ENCODE results near the gene MCOLN1. TPM values are rescaled to one million over a fixed set of nuclear protein-coding genes. Genes with fewer than 3 reads are reported as not detected.

Gene MCOLN1
- total and polyA plus RNA-seq, 2 of the 8 experiments (the other 6 are each of a cell fraction or from before 2014, with no cell fraction given) = 19.1 to 40.0 TPM

DNA sequence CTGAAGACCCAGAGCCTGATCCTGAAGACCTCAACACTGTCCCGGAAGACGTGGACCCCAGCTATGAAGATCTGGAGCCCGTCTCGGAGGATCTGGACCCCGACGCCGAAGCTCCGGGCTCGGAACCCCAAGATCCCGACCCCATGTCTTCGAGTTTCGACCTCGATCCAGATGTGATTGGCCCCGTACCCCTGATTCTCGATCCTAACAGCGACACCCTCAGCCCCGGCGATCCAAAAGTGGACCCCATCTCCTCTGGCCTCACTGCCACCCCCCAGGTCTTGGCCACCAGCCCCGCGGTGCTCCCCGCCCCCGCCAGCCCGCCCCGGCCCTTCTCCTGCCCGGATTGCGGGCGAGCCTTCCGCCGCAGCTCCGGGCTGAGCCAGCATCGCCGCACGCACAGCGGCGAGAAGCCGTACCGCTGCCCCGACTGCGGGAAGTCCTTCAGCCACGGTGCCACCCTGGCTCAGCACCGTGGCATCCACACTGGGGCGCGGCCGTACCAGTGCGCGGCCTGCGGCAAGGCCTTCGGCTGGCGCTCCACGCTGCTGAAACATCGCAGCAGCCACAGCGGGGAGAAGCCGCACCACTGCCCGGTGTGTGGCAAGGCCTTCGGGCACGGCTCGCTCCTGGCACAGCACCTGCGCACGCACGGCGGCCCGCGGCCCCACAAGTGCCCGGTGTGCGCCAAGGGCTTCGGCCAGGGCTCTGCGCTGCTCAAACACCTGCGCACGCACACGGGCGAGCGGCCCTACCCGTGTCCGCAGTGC lies 2.9 kb upstream of the MCOLN1 start:
- POLR2A ChIA-PET (ENCODE audit: partially characterized antibody) = interaction anchor here (1.1 to 7.0 kb wide), 4 partner anchors 9 to 22 kb away, joined by 3 to 80 read pairs (median 4); partner anchors contain the start of gene PNPLA6
- no peak for FAIRE-seq
- WGBS, 2 experiments (ENCODE audit: extremely low coverage in 1 of 2, insufficient coverage in 1 of 2, insufficient read length in 1 of 2, insufficient replicate concordance in 2 of 2, low coverage in 1 of 2, low lambda C conversion rate in 2 of 2, missing lambda C conversion rate in 1 of 2) = 97% methylated on average over 55 of the region's 74 CpGs; no CpG with 5 or more reads in 1 of the 2 experiments

More for the DNA sequence above, 2.9 kb upstream of the MCOLN1 start:
- no peak overlapping the region for H3K9ac ChIP-seq (replicated peaks in 1 of 4; ENCODE audit: extremely low read depth in 1 of 4, low read depth in 3 of 4, low read length in 3 of 4)
- no peak overlapping the region for H4K8ac ChIP-seq (ENCODE audit: extremely low read depth, insufficient read depth, low read length)
- H3K4me1 ChIP-seq (replicated peaks in 1 of 4; ENCODE audit: control insufficient read depth in 3 of 4, insufficient read depth in 4 of 4, low read length in 3 of 4) = peaks cover 0 to 16% (median 7%) of the 10 kb centered on the region in 4 experiments; a peak in 5 of 7 replicates
- peaks cover 5% of the 10 kb centered on the region; the same call in 1 of the 2 replicates for H3K79me1 ChIP-seq (ENCODE audit: low read depth, low read length)
- H3K4me3 ChIP-seq (ENCODE audit: extremely low read depth in 1 of 4, insufficient read depth in 2 of 4, low read depth in 3 of 4, low read length in 4 of 4) = no peak overlapping the region
- H3K27ac ChIP-seq (ENCODE audit: low read depth, low read length) = no peak overlapping the region
- no peak overlapping the region for H4K5ac ChIP-seq (ENCODE audit: insufficient read length, low read depth, low read length)
- peaks cover 1 to 2% of the 10 kb centered on the region in 2 experiments for H4K20me1 ChIP-seq (replicated peaks in 1 of 2; ENCODE audit: control insufficient read depth in 1 of 2, insufficient read depth in 2 of 2, low read length in 2 of 2)
- H2BK12ac ChIP-seq (ENCODE audit: low read depth, low read length) = no peak overlapping the region
- DNase-seq (ENCODE audit: low read depth in 1 of 2, low spot score in 2 of 2) = no peak
- H3K9me3 ChIP-seq (ENCODE audit: insufficient read depth in 2 of 2, low read depth in 1 of 2, low read length in 1 of 2) = no peaks in the 10 kb centered on the region
- H3K4ac ChIP-seq (replicated peaks; ENCODE audit: insufficient read length, low read depth, low read length) = no peak overlapping the region
- no peak overlapping the region for H2AK5ac ChIP-seq (ENCODE audit: low read depth, low read length)
- H2BK15ac ChIP-seq (ENCODE audit: low read length) = no peak overlapping the region
- peaks cover 0 to 11% of the 10 kb centered on the region in 2 experiments; a peak in 1 of 4 replicates for H3K79me2 ChIP-seq (ENCODE audit: control insufficient read depth in 1 of 2, insufficient read depth in 2 of 2, low read length in 2 of 2)
- H3K4me2 ChIP-seq (ENCODE audit: insufficient read depth in 1 of 2, low read depth in 2 of 2, low read length in 2 of 2) = no peak overlapping the region
- no peak overlapping the region for H3K23ac ChIP-seq (ENCODE audit: insufficient read length)
- no peak overlapping the region for H3K56ac ChIP-seq (replicated peaks; ENCODE audit: insufficient read length, low read depth, low read length)
- H2BK120ac ChIP-seq (replicated peaks; ENCODE audit: low read depth, low read length) = no peak overlapping the region
- no peak overlapping the region for H3K18ac ChIP-seq (ENCODE audit: extremely low read depth, low read length)
- H2BK20ac ChIP-seq (ENCODE audit: low read length) = no peak overlapping the region
- no peak overlapping the region for H2AFZ ChIP-seq (ENCODE audit: low read length)
- H2BK5ac ChIP-seq (ENCODE audit: low read depth, low read length) = no peak overlapping the region
- CTCF ChIA-PET (ENCODE audit: partially characterized antibody) = interaction anchor here (0.7 to 2.3 kb wide), 2 partner anchors 13 to 15 kb away, joined by 3 to 6 read pairs; partner anchors contain the start of gene PNPLA6
- H3K23me2 ChIP-seq (ENCODE audit: low read depth, low read length) = peaks cover 13% of the 10 kb centered on the region
- TF ChIP-seq JUND (IDR thresholded peaks at IDR 0.05; ENCODE audit: low read length) = no peak
- TF ChIP-seq POLR2AphosphoS5 (IDR thresholded peaks at IDR 0.05; ENCODE audit: low read depth, low read length) = no peak
- no peak for TF ChIP-seq JUN (IDR thresholded peaks at IDR 0.05; ENCODE audit: low read depth, low read length)
- TF ChIP-seq SP4 (IDR thresholded peaks at IDR 0.05; ENCODE audit: low read length) = no peak
- no peak for TF ChIP-seq EZH2 (IDR thresholded peaks at IDR 0.05; ENCODE audit: low read depth, low read length, severe bottlenecking)
- no peak for TF ChIP-seq TEAD4 (IDR thresholded peaks at IDR 0.05; ENCODE audit: low read depth, low read length)
- no peak for TF ChIP-seq BCL11A (IDR thresholded peaks at IDR 0.05; ENCODE audit: low read depth in 2 of 2, low read length in 2 of 2)
- no peak for TF ChIP-seq HDAC6 (IDR thresholded peaks at IDR 0.05; ENCODE audit: low read depth, low read length)
- TF ChIP-seq SIX5 (IDR thresholded peaks at IDR 0.05; ENCODE audit: low read depth, low read length) = no peak
- TF ChIP-seq GTF2F1 (IDR thresholded peaks at IDR 0.05; ENCODE audit: borderline replicate concordance, low read depth, low read length) = no peak
- no peak for TF ChIP-seq CREB1 (IDR thresholded peaks at IDR 0.05)
- TF ChIP-seq CHD1 (IDR thresholded peaks at IDR 0.05; ENCODE audit: low read depth, low read length) = no peak
- H3K27me3 ChIP-seq (replicated peaks in 1 of 4; ENCODE audit: control insufficient read depth in 3 of 4, extremely low read depth in 1 of 4, insufficient read depth in 3 of 4, low read length in 3 of 4) = no peaks in the 10 kb centered on the region
- peaks cover 0 to 7% (median 3%) of the 10 kb centered on the region in 4 experiments; a peak in 1 of 8 replicates for H3K36me3 ChIP-seq (ENCODE audit: control insufficient read depth in 2 of 4, insufficient read depth in 4 of 4, low read length in 3 of 4)
- H4K91ac ChIP-seq (replicated peaks; ENCODE audit: insufficient read length, low read length) = no peak overlapping the region
- H3K14ac ChIP-seq (ENCODE audit: insufficient read length) = no peak overlapping the region
